ENCODE results near the gene OSBPL5.

The OSBPL5 gene

GRCh38 chr11:3040881-3041280 lies 124.2 kb downstream of the OSBPL5 start:
- Histone ChIP-seq H3K36me3 (ENCODE audit: insufficient read depth, low read length) (peaks cover 36% of the 10 kb centered on the region), H3K9me3 (ENCODE audit: control insufficient read depth, insufficient read depth, low read length) (no peaks in the 10 kb centered on the region), H3K4me1 (ENCODE audit: insufficient read depth, low read length) (no peaks in the 10 kb centered on the region), H3K9ac (ENCODE audit: low read depth, low read length) (no peak overlapping the region)

- no peaks in the 10 kb centered on the region for H3K4me1 ChIP-seq (ENCODE audit: insufficient read depth, low read length)
- peaks cover 43% of the 10 kb centered on the region for H3K36me3 ChIP-seq (ENCODE audit: insufficient read depth, low read length)
- H3K9ac ChIP-seq (ENCODE audit: low read depth, low read length), result no peak overlapping the region
- no peaks in the 10 kb centered on the region for H3K9me3 ChIP-seq (ENCODE audit: control insufficient read depth, insufficient read depth, low read length)
These were observed 127.2 kb downstream of the OSBPL5 start for GRCh38 chr11:3037945-3038271.

All from ES-I3 (cell line).